K562 (cell line): ENCODE measurements around the gene PREX1.

ENCODE experiments used
- GTF2E2 ChIP-seq: fragments of 200-800 bp; sonication (Bioruptor generic); IDR thresholded peaks from 2 replicates; pipeline ENCODE4 v1.6.1; 2016; ENCODE audit warnings: missing genetic modification characterization, missing compliant biosample characterization
- MAFF ChIP-seq: IDR thresholded peaks from 2 replicates; pipeline ENCODE4 v1.6.1; 2012; ENCODE audit warnings: low read length, improper control_type of control experiment
- POLR2A ChIP-seq: fragments of 450-650 bp; conservative IDR thresholded peaks from 2 replicates; pipeline ENCODE4 v1.6.1; 2016
- ZNF263 ChIP-seq: sonication (generic); formaldehyde crosslinking; IDR thresholded peaks from 2 replicates; pipeline ENCODE4 v1.8.0; 2022; ENCODE audit warnings: mild to moderate bottlenecking, missing genetic modification reagents, borderline replicate concordance
- ZNF561 ChIP-seq: fragments of 450-650 bp; formaldehyde crosslinking; conservative IDR thresholded peaks from 2 replicates; pipeline ENCODE4 v1.4.0; 2020; ENCODE audit warnings: mild to moderate bottlenecking, moderate library complexity

DNA sequence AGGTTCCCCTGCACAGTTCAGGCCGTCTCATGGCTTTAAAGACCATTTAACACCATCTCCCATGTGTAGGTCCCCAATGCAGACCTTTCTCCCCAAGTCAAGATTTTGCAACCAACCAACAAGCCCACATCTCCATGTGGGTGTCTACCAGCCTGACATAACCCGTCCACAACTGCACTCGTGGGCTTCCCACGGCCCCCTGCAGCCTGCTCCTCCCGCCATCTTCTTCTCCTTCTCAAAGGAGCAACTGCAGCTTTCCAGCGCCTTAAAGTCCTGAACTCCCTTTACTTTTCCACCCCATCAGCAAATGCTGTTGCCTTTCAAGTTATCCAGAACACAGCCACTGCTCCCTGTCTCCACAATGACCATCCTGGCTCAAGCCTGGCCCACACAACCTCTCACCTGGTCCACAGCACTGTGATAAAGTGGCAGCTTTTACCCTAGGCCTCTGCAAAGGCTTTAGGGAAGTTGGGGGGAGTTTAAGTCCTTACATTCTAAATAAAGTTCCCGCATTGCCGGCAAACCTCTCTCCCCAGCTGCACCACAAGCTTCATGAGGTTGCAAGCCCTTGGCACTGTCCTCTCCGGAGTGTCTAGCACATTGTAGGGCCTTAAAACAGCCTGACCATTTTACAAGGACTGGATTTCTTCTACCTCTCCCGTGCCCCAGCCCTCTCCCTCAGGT, 140.5 kb downstream of the PREX1 start:
- TF ChIP-seq GTF2E2, result no peak
- TF ChIP-seq MAFF, result no peak
- TF ChIP-seq ZNF263 (CRISPR knock-in tag), result no peak
- no peak for TF ChIP-seq ZNF561 (CRISPR knock-in tag)
- TF ChIP-seq POLR2A, result no peak
